NCI-H226 (cell line): ENCODE data around the gene SMYD3.
"Not testable (repeated sequence)": the region's sequence is repeated elsewhere in the genome, so short reads cannot be mapped to it uniquely, and the experiment has no call there.

Source experiments
- DNase-seq: peaks from one replicate; pipeline ENCODE4 v3.0.0-alpha.2; 2015

The SMYD3 gene

GRCh38 chr1:246343937-246344336, 163.1 kb downstream of the SMYD3 start:
- no peak for DNase-seq

- DNase-seq, result no peak
These were observed 163.8 kb downstream of the SMYD3 start for GRCh38 chr1:246343251-246343650.

GRCh38 chr1:246338546-246338945, 168.5 kb downstream of the SMYD3 start:
- DNase-seq, result no peak

GRCh38 chr1:246338098-246338497, 169.0 kb downstream of the SMYD3 start:
- no peak for DNase-seq

- no peak for DNase-seq
These were observed 171.9 kb downstream of the SMYD3 start for GRCh38 chr1:246335151-246335550.

- DNase-seq, result no peak
These were observed 173.2 kb downstream of the SMYD3 start for GRCh38 chr1:246333855-246334254.

GRCh38 chr1:246332078-246332477, 175.0 kb downstream of the SMYD3 start:
- no peak for DNase-seq

GRCh38 chr1:246329900-246330299, 177.2 kb downstream of the SMYD3 start:
- DNase-seq, result no peak

GRCh38 chr1:246329292-246329691, 177.8 kb downstream of the SMYD3 start:
- not testable (repeated sequence) for DNase-seq

- no peak for DNase-seq
These were observed 182.4 kb downstream of the SMYD3 start for GRCh38 chr1:246324711-246325110.

GRCh38 chr1:246324033-246324432, 183.0 kb downstream of the SMYD3 start:
- DNase-seq, result not testable (repeated sequence)

- DNase-seq, result no peak
These were observed 186.8 kb downstream of the SMYD3 start for GRCh38 chr1:246320286-246320685.

GRCh38 chr1:246319083-246319714, 187.9 kb downstream of the SMYD3 start:
- no peak for DNase-seq

GRCh38 chr1:246318622-246319021, 188.5 kb downstream of the SMYD3 start:
- no peak for DNase-seq

GRCh38 chr1:246318036-246318359, 189.1 kb downstream of the SMYD3 start:
- no peak for DNase-seq

GRCh38 chr1:246317332-246318035, 189.6 kb downstream of the SMYD3 start:
- DNase-seq, result no peak

- DNase-seq, result no peak
These were observed 195.6 kb downstream of the SMYD3 start for GRCh38 chr1:246311461-246311860.

- DNase-seq, result no peak
These were observed 197.7 kb downstream of the SMYD3 start for GRCh38 chr1:246309247-246309884.

- no peak for DNase-seq
These were observed 198.5 kb downstream of the SMYD3 start for GRCh38 chr1:246308533-246309075.

GRCh38 chr1:246306415-246307037, 200.6 kb downstream of the SMYD3 start:
- no peak for DNase-seq

- no peak for DNase-seq
These were observed 202.4 kb downstream of the SMYD3 start for GRCh38 chr1:246304484-246305259.

- no peak for DNase-seq
These were observed 204.3 kb downstream of the SMYD3 start for GRCh38 chr1:246302711-246303317.
